BLaER1 (cell line): Measurements from ENCODE around the gene DGKB.
"Not testable (repeated sequence)": the region's sequence is repeated elsewhere in the genome, so short reads cannot be mapped to it uniquely, and the experiment has no call there.

Experiments
- H3K27ac ChIP-seq: shearing (Covaris generic); formaldehyde crosslinking; 2 replicates; pipeline ENCODE4 v1.8.1; 2022
- H3K27me3 ChIP-seq: shearing (Covaris generic); formaldehyde crosslinking; 2 replicates; pipeline ENCODE4 v1.8.1; 2022
- H3K36me3 ChIP-seq: shearing (Covaris generic); formaldehyde crosslinking; 2 replicates; pipeline ENCODE4 v1.8.1; 2022
- H3K4me1 ChIP-seq: shearing (Covaris generic); formaldehyde crosslinking; 2 replicates; pipeline ENCODE4 v1.8.1; 2022
- H3K4me2 ChIP-seq: shearing (Covaris generic); formaldehyde crosslinking; 2 replicates; pipeline ENCODE4 v1.8.1; 2022
- H3K4me3 ChIP-seq: shearing (Covaris generic); formaldehyde crosslinking; 2 replicates; pipeline ENCODE4 v1.8.1; 2022
- H3K9ac ChIP-seq: shearing (Covaris generic); formaldehyde crosslinking; 2 replicates; pipeline ENCODE4 v1.8.1; 2022
- H3K9me3 ChIP-seq: shearing (Covaris generic); formaldehyde crosslinking; 2 replicates; pipeline ENCODE4 v1.8.1; 2022
- H4K20me1 ChIP-seq: shearing (Covaris generic); formaldehyde crosslinking; 2 replicates; pipeline ENCODE4 v1.8.1; 2022
- Cebpa-rat ChIP-seq: shearing (Covaris generic); IDR thresholded peaks from 2 replicates; pipeline ENCODE4 v1.8.1; 2022

Gene DGKB

GRCh38 chr7:14505906-14506305, 396.6 kb downstream of the DGKB start:
- H3K4me2 ChIP-seq: no peak overlapping the region
- no peak for TF ChIP-seq Cebpa-rat
- no peaks in the 10 kb centered on the region for H3K4me1 ChIP-seq
- no peak overlapping the region for H3K4me3 ChIP-seq
- no peaks in the 10 kb centered on the region for H3K27me3 ChIP-seq
- peaks cover 7% of the 10 kb centered on the region for H3K9me3 ChIP-seq
- H3K36me3 ChIP-seq: no peaks in the 10 kb centered on the region
- H3K9ac ChIP-seq: no peak overlapping the region
- no peaks in the 10 kb centered on the region for H4K20me1 ChIP-seq
- no peak overlapping the region for H3K27ac ChIP-seq

- Histone ChIP-seq H3K9ac (no peak overlapping the region), H3K36me3 (no peaks in the 10 kb centered on the region), H3K27ac (no peak overlapping the region), H3K9me3 (no peaks in the 10 kb centered on the region), H3K4me1 (no peaks in the 10 kb centered on the region), H4K20me1 (no peaks in the 10 kb centered on the region), H3K4me3 (no peak overlapping the region), H3K27me3 (no peaks in the 10 kb centered on the region), H3K4me2 (no peak overlapping the region)
- no peak for TF ChIP-seq Cebpa-rat
These were observed 398.4 kb downstream of the DGKB start for GRCh38 chr7:14504134-14504533.

GRCh38 chr7:14503623-14504022, 398.9 kb downstream of the DGKB start:
- no peak overlapping the region for H3K4me3 ChIP-seq
- H3K27ac ChIP-seq: no peak overlapping the region
- no peaks in the 10 kb centered on the region for H3K36me3 ChIP-seq
- no peaks in the 10 kb centered on the region for H4K20me1 ChIP-seq
- H3K4me1 ChIP-seq: no peaks in the 10 kb centered on the region
- no peak for TF ChIP-seq Cebpa-rat
- no peaks in the 10 kb centered on the region for H3K27me3 ChIP-seq
- H3K9me3 ChIP-seq: no peaks in the 10 kb centered on the region
- no peak overlapping the region for H3K9ac ChIP-seq
- H3K4me2 ChIP-seq: no peak overlapping the region

GRCh38 chr7:14501436-14501835, 401.1 kb downstream of the DGKB start:
- no peaks in the 10 kb centered on the region for H3K9me3 ChIP-seq

GRCh38 chr7:14497390-14497789, 405.2 kb downstream of the DGKB start:
- Histone ChIP-seq H3K4me1 (no peaks in the 10 kb centered on the region), H3K4me2 (no peak overlapping the region), H3K27me3 (no peaks in the 10 kb centered on the region), H3K27ac (no peak overlapping the region), H3K36me3 (no peaks in the 10 kb centered on the region), H3K9me3 (no peaks in the 10 kb centered on the region), H4K20me1 (no peaks in the 10 kb centered on the region), H3K4me3 (no peak overlapping the region), H3K9ac (no peak overlapping the region)
- no peak for TF ChIP-seq Cebpa-rat

More at GRCh38 chr7:14501436-14501835, 401.1 kb downstream of the DGKB start:
- Histone ChIP-seq H3K4me2 (no peak overlapping the region), H3K4me1 (no peaks in the 10 kb centered on the region), H3K9ac (no peak overlapping the region), H3K4me3 (no peak overlapping the region), H3K36me3 (no peaks in the 10 kb centered on the region), H3K27me3 (no peaks in the 10 kb centered on the region), H3K27ac (no peak overlapping the region), H4K20me1 (no peaks in the 10 kb centered on the region)
- TF ChIP-seq Cebpa-rat: no peak

GRCh38 chr7:14495633-14496032, 406.9 kb downstream of the DGKB start:
- no peak for TF ChIP-seq Cebpa-rat
- H3K4me2 ChIP-seq: no peak overlapping the region

GRCh38 chr7:14487701-14488395, 414.7 kb downstream of the DGKB start:
- no peak for TF ChIP-seq Cebpa-rat
- Histone ChIP-seq H3K9ac (no peak overlapping the region), H3K4me1 (no peaks in the 10 kb centered on the region), H3K27me3 (no peaks in the 10 kb centered on the region), H3K27ac (no peak overlapping the region), H3K36me3 (no peaks in the 10 kb centered on the region), H3K9me3 (no peaks in the 10 kb centered on the region), H3K4me3 (no peak overlapping the region), H3K4me2 (no peak overlapping the region), H4K20me1 (no peaks in the 10 kb centered on the region)

More at GRCh38 chr7:14495633-14496032, 406.9 kb downstream of the DGKB start:
- Histone ChIP-seq H3K9ac (no peak overlapping the region), H3K27ac (no peak overlapping the region), H3K9me3 (no peaks in the 10 kb centered on the region), H3K27me3 (no peaks in the 10 kb centered on the region), H3K4me3 (no peak overlapping the region), H3K4me1 (no peaks in the 10 kb centered on the region), H4K20me1 (no peaks in the 10 kb centered on the region), H3K36me3 (no peaks in the 10 kb centered on the region)

- TF ChIP-seq Cebpa-rat: no peak
- no peak overlapping the region for H3K4me2 ChIP-seq
- no peaks in the 10 kb centered on the region for H3K36me3 ChIP-seq
- peaks cover 4% of the 10 kb centered on the region; the same call in 1 of the 2 replicates for H3K4me1 ChIP-seq
- no peaks in the 10 kb centered on the region for H4K20me1 ChIP-seq
- H3K9me3 ChIP-seq: no peaks in the 10 kb centered on the region
- H3K27me3 ChIP-seq: no peaks in the 10 kb centered on the region
- no peak overlapping the region for H3K9ac ChIP-seq
- H3K27ac ChIP-seq: no peak overlapping the region
- H3K4me3 ChIP-seq: no peak overlapping the region
These were observed 418.9 kb downstream of the DGKB start for GRCh38 chr7:14483663-14484062.

GRCh38 chr7:14480281-14480680, 422.3 kb downstream of the DGKB start:
- Histone ChIP-seq H3K27me3 (no peaks in the 10 kb centered on the region), H3K9me3 (no peaks in the 10 kb centered on the region), H3K4me3 (no peak overlapping the region), H3K27ac (no peak overlapping the region), H3K4me2 (no peak overlapping the region), H4K20me1 (no peaks in the 10 kb centered on the region), H3K36me3 (no peaks in the 10 kb centered on the region), H3K4me1 (peaks cover 4% of the 10 kb centered on the region; the same call in 1 of the 2 replicates), H3K9ac (no peak overlapping the region)
- no peak for TF ChIP-seq Cebpa-rat

GRCh38 chr7:14478834-14479510, 423.6 kb downstream of the DGKB start:
- Histone ChIP-seq H3K27me3 (no peaks in the 10 kb centered on the region), H3K36me3 (no peaks in the 10 kb centered on the region), H4K20me1 (no peaks in the 10 kb centered on the region), H3K9ac (no peak overlapping the region), H3K4me1 (peaks cover 4% of the 10 kb centered on the region; the same call in 1 of the 2 replicates), H3K4me3 (no peak overlapping the region), H3K4me2 (no peak overlapping the region), H3K9me3 (no peaks in the 10 kb centered on the region), H3K27ac (no peak overlapping the region)
- TF ChIP-seq Cebpa-rat: no peak

- H3K36me3 ChIP-seq, H3K4me1 ChIP-seq, H3K4me2 ChIP-seq, H3K27me3 ChIP-seq, H3K27ac ChIP-seq, H4K20me1 ChIP-seq, H3K9me3 ChIP-seq, H3K4me3 ChIP-seq, H3K9ac ChIP-seq: not testable (repeated sequence)
These were observed 440.8 kb downstream of the DGKB start for GRCh38 chr7:14461716-14462115.

GRCh38 chr7:14458846-14459245, 443.7 kb downstream of the DGKB start:
- not testable (repeated sequence) for H3K27ac ChIP-seq, H4K20me1 ChIP-seq, H3K9me3 ChIP-seq, H3K4me2 ChIP-seq, H3K4me1 ChIP-seq, H3K27me3 ChIP-seq, H3K36me3 ChIP-seq, H3K4me3 ChIP-seq, H3K9ac ChIP-seq
